ENCODE measurements around the gene COX7B2.

- TF ChIP-seq ZNF274 (IDR thresholded peaks at IDR 0.05; ENCODE audit: low read depth, low read length) (no peak), SUZ12 (IDR thresholded peaks at IDR 0.05; ENCODE audit: extremely low read depth, insufficient read depth, insufficient read length) (no peak)
These were observed 52.7 kb downstream of the COX7B2 start for GRCh38 chr4:46856333-46856732.
